GM12878 (cell line): ENCODE measurements around the gene IGFALS. TPM values are rescaled to one million over a fixed set of nuclear protein-coding genes. Genes with fewer than 3 reads are reported as not detected.

Experiments used
- ATAC-seq: fragments of 200-7000 bp; cut with Tn5 transposase; 3 replicates; pipeline ENCODE4 v1.9.1; 2020; ENCODE audit warnings: mild to moderate bottlenecking, moderate library complexity
- BruUV-seq: library from RNA; stranded (reverse); fragments of 400-500 nt; replicated peaks from 2 replicates; lab custom pipeline; 2021; lab: Mats Ljungman, UMichigan
- CTCF ChIA-PET: fragments of 300-600 bp; sonication (Branson Sonifier 250); formaldehyde crosslinking; extraction: SDS; loops from one replicate; lab custom pipeline; 2021; ENCODE audit warnings: inconsistent platforms; lab: Yijun Ruan, JAX
- POLR2A ChIA-PET: fragments of 350-600 bp; formaldehyde crosslinking; extraction: SDS; loops from one replicate; lab custom pipeline; 2021; ENCODE audit warnings: inconsistent platforms; lab: Charles Lee
- RAD21 ChIA-PET: fragments of 300-600 bp; sonication (Branson Sonifier 250); formaldehyde crosslinking; loops from one replicate; lab custom pipeline; 2023; ENCODE audit warnings: antibody characterized with exemption; ENCODE audit not compliant: unreplicated experiment; lab: Charles Lee
- SMC1A ChIA-PET: fragments of 300-600 bp; sonication (Branson Sonifier 250); formaldehyde crosslinking; loops from one replicate; lab custom pipeline; 2023; ENCODE audit not compliant: unreplicated experiment, uncharacterized antibody; lab: Charles Lee
- DNase-seq: peaks from one replicate; pipeline ENCODE4 v3.0.0-alpha.2; 2011; ENCODE audit warnings: low read depth, low spot score
- FAIRE-seq: peaks from 3 replicates; lab custom pipeline; 2011; peaks lifted over from hg19 to GRCh38; lab: Jason Lieb, UNC
- H2AFZ ChIP-seq: 2 replicates; pipeline ENCODE4 v1.6.0; 2011; ENCODE audit warnings: low read depth, low read length, control low read depth; ENCODE audit not compliant: control insufficient read depth
- H3K27ac ChIP-seq: 2 replicates; pipeline ENCODE4 v1.5.1; 2011; ENCODE audit warnings: control low read depth; ENCODE audit not compliant: control insufficient read depth, insufficient read depth
- H3K27me3 ChIP-seq, 2 experiments: replicated peaks in 1 of 2; 2 replicates each; pipeline versions ENCODE4 v1.6.0 to v1.6.1; 2011; ENCODE audit warnings: low read length in 1 of 2; ENCODE audit not compliant: control insufficient read depth in 2 of 2, insufficient read depth in 2 of 2
- H3K36me3 ChIP-seq, 2 experiments: 2 replicates each; pipeline ENCODE4 v1.5.1; 2011; ENCODE audit warnings: low read length in 1 of 2; ENCODE audit not compliant: control insufficient read depth in 2 of 2, insufficient read depth in 2 of 2
- H3K4me1 ChIP-seq: 2 replicates; pipeline ENCODE4 v1.6.1; 2011; ENCODE audit warnings: mild to moderate bottlenecking, low read length, moderate library complexity, mixed read lengths; ENCODE audit not compliant: control insufficient read depth, insufficient read depth
- H3K4me2 ChIP-seq: 2 replicates; pipeline ENCODE4 v1.6.0; 2011; ENCODE audit warnings: control low read depth; ENCODE audit not compliant: control insufficient read depth, insufficient read depth
- H3K4me3 ChIP-seq: fragments of 200-600 bp; sonication (generic); 2 replicates; pipeline ENCODE4 v1.5.1; 2016
- H3K79me2 ChIP-seq: 2 replicates; pipeline ENCODE4 v1.6.0; 2011; ENCODE audit warnings: low read length; ENCODE audit not compliant: control insufficient read depth, insufficient read depth
- H3K9ac ChIP-seq: 2 replicates; pipeline ENCODE4 v1.8.0; 2011; ENCODE audit warnings: low read length, control low read depth, mixed read lengths; ENCODE audit not compliant: control insufficient read depth, insufficient read depth
- H3K9me3 ChIP-seq: replicated peaks from 3 replicates; pipeline ENCODE4 v1.5.1; 2011; ENCODE audit warnings: mild to moderate bottlenecking, low read length; ENCODE audit not compliant: control insufficient read depth, insufficient read depth
- H4K20me1 ChIP-seq: 2 replicates; pipeline ENCODE4 v1.6.0; 2011; ENCODE audit not compliant: control insufficient read depth, insufficient read depth
- CEBPB ChIP-seq, 2 experiments: fragments of 150-350 bp in 1 of 2; IDR thresholded peaks; 2 replicates each; pipeline ENCODE4 v1.6.1; 2012 to 2014; ENCODE audit warnings: low read depth in 2 of 2, low read length in 2 of 2, borderline replicate concordance in 1 of 2, inconsistent platforms in 1 of 2
- DPF2 ChIP-seq: fragments of 450-650 bp; IDR thresholded peaks from 2 replicates; pipeline ENCODE4 v1.6.1; 2017; ENCODE audit warnings: mild to moderate bottlenecking
- FOXK2 ChIP-seq: fragments of 450-650 bp; IDR thresholded peaks from 2 replicates; pipeline ENCODE4 v1.6.1; 2017; ENCODE audit warnings: mild to moderate bottlenecking, moderate library complexity
- MEF2A ChIP-seq: IDR thresholded peaks from 2 replicates; pipeline ENCODE4 v1.6.1; 2011; ENCODE audit warnings: low read depth, mild to moderate bottlenecking, low read length, moderate library complexity; ENCODE audit not compliant: insufficient read depth
- NFXL1 ChIP-seq: fragments of 450-650 bp; IDR thresholded peaks from 2 replicates; pipeline ENCODE4 v1.6.1; 2017; ENCODE audit warnings: antibody characterized with exemption, mild to moderate bottlenecking, borderline replicate concordance
- NR2C1 ChIP-seq: fragments of 450-650 bp; IDR thresholded peaks from 2 replicates; pipeline ENCODE4 v1.6.1; 2017; ENCODE audit warnings: antibody characterized with exemption, mild to moderate bottlenecking, moderate library complexity
- STAT3 ChIP-seq: IDR thresholded peaks from 2 replicates; pipeline ENCODE4 v1.6.1; 2011; ENCODE audit warnings: low read depth, low read length, improper control_type of control experiment
- TCF3 ChIP-seq: IDR thresholded peaks from 2 replicates; pipeline ENCODE4 v1.6.1; 2012; ENCODE audit warnings: low read depth, mild to moderate bottlenecking, low read length, borderline replicate concordance; ENCODE audit not compliant: insufficient read depth
- YBX1 ChIP-seq: fragments of 450-650 bp; IDR thresholded peaks from 2 replicates; pipeline ENCODE4 v1.6.1; 2016; ENCODE audit warnings: antibody characterized with exemption
- WGBS: methylation state at CpG from one replicate; pipeline ENCODE4 v1.1.6; 2016; ENCODE audit warnings: low lambda C conversion rate; ENCODE audit not compliant: insufficient replicate concordance, insufficient coverage; ENCODE audit errors: missing lambda C conversion rate; 5-methylcytosine and 5-hydroxymethylcytosine counted together
- in situ Hi-C: fragments of 300-500 bp; cut with MboI; formaldehyde crosslinking; loops from 9 replicates; pipeline ENCODE4 v1.14.3; 2018; ENCODE audit warnings: mixed read lengths
- intact Hi-C: fragments of 100-400 bp; cut with micrococcal nuclease; formaldehyde crosslinking; loops from one replicate; pipeline ENCODE4 v1.14.2; 2022; ENCODE audit not compliant: unreplicated experiment
- polyA plus RNA-seq, 11 experiments: library from polyadenylated mRNA; depleted of rRNA in 4 of 11; unstranded in 6 of 11; stranded (reverse) in 5 of 11; fragments of >200 nt; fragmentation: Nextera tagmentation in 4 of 11; fragmentation: Illumina TruSeq in 1 of 11; extraction: Ambion mirVana in 4 of 11; extraction: Trizol in 1 of 11; gene quantifications; 1 replicate in 1 of 11; 2 replicates in 10 of 11; pipeline versions ENCODE4 v1.2.1 to v1.2.3, GENCODE V29; 2011 to 2016; ENCODE audit warnings: inconsistent platforms in 2 of 11, missing spikeins in 2 of 11, low read depth in 1 of 11
- total RNA-seq, 4 experiments: library from RNA; depleted of rRNA in 3 of 4; stranded (reverse); fragments of >200 nt in 3 of 4; fragmentation: Illumina TruSeq in 1 of 4; extraction: Trizol in 1 of 4; gene quantifications; 2 replicates each; pipeline versions ENCODE4 v1.2.1 to v1.2.3, GENCODE V29; 2013 to 2021
- TF ChIP-seq, protein P1 (sequence below): IDR thresholded peaks from 2 replicates; pipeline ENCODE4 v1.6.1; 2011; ENCODE audit warnings: borderline replicate concordance, low read depth, mild to moderate bottlenecking, moderate library complexity, low read length; ENCODE audit not compliant: insufficient read depth, poor library complexity, severe bottlenecking
- TF ChIP-seq, protein P2 (sequence below): fragments of 450-650 bp; conservative IDR thresholded peaks from 2 replicates; pipeline ENCODE4 v1.6.1; 2017; ENCODE audit warnings: mild to moderate bottlenecking, moderate library complexity
- TF ChIP-seq, protein P3 (sequence below): IDR thresholded peaks from 2 replicates; pipeline ENCODE4 v1.6.1; 2011; ENCODE audit warnings: low read depth, low read length, improper control_type of control experiment, borderline replicate concordance
- TF ChIP-seq, protein P4 (sequence below): fragments of 450-650 bp; IDR thresholded peaks from 2 replicates; pipeline ENCODE4 v1.6.1; 2017; ENCODE audit warnings: low read depth, mild to moderate bottlenecking, moderate library complexity

Gene IGFALS
- total and polyA plus RNA-seq, 10 of the 15 experiments (the other 5 are each of a cell fraction or from before 2014, with no cell fraction given), result 0.04 to 0.11 TPM; not detected in 8

DNA sequence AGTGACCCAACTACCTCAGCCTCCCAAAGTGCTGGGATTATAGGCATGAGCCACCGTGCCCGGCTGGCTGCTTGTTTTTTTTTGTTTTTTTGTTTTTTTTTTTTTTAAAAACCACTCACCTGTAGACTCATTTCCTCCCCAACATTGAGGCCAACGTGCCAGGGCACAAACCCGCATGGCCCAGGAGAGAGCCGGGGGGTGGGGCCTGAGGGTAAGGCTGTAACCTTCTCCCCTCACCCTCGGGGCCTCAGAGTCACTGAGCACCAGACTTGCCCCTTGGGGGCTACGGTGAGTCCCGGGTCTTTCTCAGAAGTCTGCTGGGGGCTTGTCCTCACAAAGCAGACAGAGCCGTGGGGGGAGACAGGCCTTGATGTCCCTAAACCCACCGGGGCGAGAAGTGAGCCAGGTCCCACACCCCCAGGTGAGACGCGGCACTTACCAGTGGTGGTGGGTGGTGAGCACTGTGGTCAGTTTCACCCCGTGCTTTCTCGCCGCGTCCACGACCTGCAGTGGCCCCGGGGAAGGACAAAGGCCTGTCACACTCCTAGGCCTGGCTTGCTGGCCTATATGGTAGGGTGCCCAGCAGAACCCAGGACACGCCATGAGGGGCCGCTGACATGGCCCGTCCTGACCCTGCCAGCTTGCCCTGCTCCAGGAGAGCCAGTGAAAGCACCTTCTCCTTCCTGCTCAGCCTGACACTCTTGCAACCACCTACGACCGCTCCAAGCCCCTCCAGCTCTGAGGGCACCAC is 28.5 kb upstream of the IGFALS start (continued):
- TF ChIP-seq, protein P1, sequence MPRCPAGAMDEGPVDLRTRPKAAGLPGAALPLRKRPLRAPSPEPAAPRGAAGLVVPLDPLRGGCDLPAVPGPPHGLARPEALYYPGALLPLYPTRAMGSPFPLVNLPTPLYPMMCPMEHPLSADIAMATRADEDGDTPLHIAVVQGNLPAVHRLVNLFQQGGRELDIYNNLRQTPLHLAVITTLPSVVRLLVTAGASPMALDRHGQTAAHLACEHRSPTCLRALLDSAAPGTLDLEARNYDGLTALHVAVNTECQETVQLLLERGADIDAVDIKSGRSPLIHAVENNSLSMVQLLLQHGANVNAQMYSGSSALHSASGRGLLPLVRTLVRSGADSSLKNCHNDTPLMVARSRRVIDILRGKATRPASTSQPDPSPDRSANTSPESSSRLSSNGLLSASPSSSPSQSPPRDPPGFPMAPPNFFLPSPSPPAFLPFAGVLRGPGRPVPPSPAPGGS, result no peak
- TF ChIP-seq NFXL1 (no peak), STAT3 (no peak)
- TF ChIP-seq, protein P2, sequence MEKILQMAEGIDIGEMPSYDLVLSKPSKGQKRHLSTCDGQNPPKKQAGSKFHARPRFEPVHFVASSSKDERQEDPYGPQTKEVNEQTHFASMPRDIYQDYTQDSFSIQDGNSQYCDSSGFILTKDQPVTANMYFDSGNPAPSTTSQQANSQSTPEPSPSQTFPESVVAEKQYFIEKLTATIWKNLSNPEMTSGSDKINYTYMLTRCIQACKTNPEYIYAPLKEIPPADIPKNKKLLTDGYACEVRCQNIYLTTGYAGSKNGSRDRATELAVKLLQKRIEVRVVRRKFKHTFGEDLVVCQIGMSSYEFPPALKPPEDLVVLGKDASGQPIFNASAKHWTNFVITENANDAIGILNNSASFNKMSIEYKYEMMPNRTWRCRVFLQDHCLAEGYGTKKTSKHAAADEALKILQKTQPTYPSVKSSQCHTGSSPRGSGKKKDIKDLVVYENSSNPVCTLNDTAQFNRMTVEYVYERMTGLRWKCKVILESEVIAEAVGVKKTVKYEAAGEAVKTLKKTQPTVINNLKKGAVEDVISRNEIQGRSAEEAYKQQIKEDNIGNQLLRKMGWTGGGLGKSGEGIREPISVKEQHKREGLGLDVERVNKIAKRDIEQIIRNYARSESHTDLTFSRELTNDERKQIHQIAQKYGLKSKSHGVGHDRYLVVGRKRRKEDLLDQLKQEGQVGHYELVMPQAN, result no peak
- TF ChIP-seq, all 136 proteins: peak for 0

DNA sequence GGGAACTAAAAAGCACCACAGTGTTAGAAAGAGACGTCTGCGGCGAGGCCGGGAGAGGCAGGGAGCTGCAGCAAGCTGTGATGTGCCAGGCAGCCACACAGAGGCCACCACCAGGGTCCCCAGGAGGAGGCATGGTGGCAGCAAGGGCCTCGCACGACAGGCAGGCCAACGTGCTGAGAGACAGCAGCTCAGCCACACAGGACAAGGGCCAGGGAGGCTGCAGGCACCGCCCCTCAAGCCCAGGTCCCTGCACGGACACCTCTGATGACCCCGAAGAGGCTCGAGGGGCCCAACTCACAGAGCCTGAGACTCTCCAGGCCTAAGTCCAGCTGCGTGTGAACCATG is 27.4 kb upstream of the IGFALS start:
- POLR2A ChIA-PET, result no interaction called here
- ATAC-seq, result no peak
- TF ChIP-seq MEF2A, result no peak
- no peak for TF ChIP-seq TCF3
- TF ChIP-seq, protein P3, sequence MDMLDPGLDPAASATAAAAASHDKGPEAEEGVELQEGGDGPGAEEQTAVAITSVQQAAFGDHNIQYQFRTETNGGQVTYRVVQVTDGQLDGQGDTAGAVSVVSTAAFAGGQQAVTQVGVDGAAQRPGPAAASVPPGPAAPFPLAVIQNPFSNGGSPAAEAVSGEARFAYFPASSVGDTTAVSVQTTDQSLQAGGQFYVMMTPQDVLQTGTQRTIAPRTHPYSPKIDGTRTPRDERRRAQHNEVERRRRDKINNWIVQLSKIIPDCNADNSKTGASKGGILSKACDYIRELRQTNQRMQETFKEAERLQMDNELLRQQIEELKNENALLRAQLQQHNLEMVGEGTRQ, result no peak
- no peak for TF ChIP-seq CEBPB (IDR thresholded peaks at IDR 0.05; ENCODE audit: borderline replicate concordance in 1 of 2, low read depth in 2 of 2, low read length in 2 of 2)
- no peak for TF ChIP-seq DPF2
- TF ChIP-seq, protein P4, sequence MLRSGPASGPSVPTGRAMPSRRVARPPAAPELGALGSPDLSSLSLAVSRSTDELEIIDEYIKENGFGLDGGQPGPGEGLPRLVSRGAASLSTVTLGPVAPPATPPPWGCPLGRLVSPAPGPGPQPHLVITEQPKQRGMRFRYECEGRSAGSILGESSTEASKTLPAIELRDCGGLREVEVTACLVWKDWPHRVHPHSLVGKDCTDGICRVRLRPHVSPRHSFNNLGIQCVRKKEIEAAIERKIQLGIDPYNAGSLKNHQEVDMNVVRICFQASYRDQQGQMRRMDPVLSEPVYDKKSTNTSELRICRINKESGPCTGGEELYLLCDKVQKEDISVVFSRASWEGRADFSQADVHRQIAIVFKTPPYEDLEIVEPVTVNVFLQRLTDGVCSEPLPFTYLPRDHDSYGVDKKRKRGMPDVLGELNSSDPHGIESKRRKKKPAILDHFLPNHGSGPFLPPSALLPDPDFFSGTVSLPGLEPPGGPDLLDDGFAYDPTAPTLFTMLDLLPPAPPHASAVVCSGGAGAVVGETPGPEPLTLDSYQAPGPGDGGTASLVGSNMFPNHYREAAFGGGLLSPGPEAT, result no peak
- no peak for TF ChIP-seq NR2C1
- no peak for TF ChIP-seq FOXK2
- no peak for TF ChIP-seq YBX1

More for the DNA sequence above, 27.4 kb upstream of the IGFALS start:
- ChIA-PET CTCF (no interaction called here), SMC1A (no interaction called here), RAD21 (no interaction called here)
- no TSS peak for BruUV-seq
- FAIRE-seq (no peak), DNase-seq (no peak)
- in situ Hi-C loops, result no loop called here
- Histone ChIP-seq H3K4me2 (no peak overlapping the region), H3K9ac (no peak overlapping the region), H3K79me2 (no peaks in the 10 kb centered on the region), H3K9me3 (no peaks in the 10 kb centered on the region), H3K27me3 (no peaks in the 10 kb centered on the region), H3K4me1 (no peaks in the 10 kb centered on the region), H3K4me3 (no peak overlapping the region), H2AFZ (no peak overlapping the region), H3K36me3 (no peaks in the 10 kb centered on the region; a peak in 2 of 4 replicates), H3K27ac (no peak overlapping the region), H4K20me1 (no peaks in the 10 kb centered on the region)
- 95% methylated on average over 12 of the region's 12 CpGs for WGBS
- intact Hi-C loops, result no loop called here
